HG03558 (cell line): Measurements from ENCODE around the gene SELENBP1.
"Not testable (repeated sequence)": the region's sequence is repeated elsewhere in the genome, so short reads cannot be mapped to it uniquely, and the experiment has no call there.

Experiments used
- ATAC-seq: cut with Tn5 transposase; IDR thresholded peaks from one replicate; pipeline ENCODE4 v1.9.1; 2021; ENCODE audit warnings: moderate number of reproducible peaks; ENCODE audit not compliant: unreplicated experiment; ENCODE audit errors: extremely low read depth

The SELENBP1 gene

DNA sequence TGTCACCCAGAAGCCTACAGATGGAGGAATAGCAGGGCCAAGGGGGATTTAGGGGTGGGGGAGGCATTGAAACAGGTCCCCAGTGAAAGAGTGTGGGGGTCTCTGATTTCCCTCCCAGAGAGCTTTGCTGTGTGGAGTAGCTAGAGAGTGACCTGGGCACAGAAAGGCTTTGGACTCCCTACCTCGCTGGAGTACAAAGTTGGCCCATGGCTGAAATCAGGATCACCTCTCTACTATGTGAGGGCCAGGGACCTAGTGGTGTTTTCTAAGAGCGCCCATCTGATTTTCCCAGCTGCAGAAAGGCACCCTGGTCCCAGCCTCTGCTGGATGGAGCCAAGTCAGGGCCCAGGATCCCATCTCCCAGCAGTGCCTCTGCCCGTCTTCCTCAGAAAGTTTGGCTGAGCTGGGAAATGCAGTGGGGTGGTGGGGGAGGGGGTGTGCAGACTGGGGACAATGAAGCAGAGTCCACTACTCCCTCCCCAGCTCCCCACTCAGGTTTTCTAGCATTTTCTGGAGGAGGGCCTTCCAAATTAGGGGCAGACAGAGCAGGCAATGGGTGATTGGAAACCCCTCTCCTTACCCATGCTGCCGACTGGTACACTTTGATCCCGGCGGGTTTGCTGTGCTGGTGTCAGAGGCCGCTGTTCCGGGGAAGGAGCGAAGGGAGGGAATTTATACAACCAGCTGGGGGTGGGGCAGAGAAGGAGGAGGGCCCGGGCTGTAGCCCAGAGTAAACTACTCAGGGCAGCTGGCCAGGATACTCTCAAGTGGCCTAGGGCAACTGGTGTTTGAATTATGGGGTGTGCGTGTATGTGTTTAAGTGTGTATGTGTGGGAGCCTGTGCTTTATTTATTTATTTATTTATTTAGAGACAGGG is at the start of gene SELENBP1:
Gene SELENBP1 (minus strand): TSS at position 648 of the 877 bp plus-strand sequence. CDS start 64 bp downstream, at position 584.
- no peak for ATAC-seq

DNA sequence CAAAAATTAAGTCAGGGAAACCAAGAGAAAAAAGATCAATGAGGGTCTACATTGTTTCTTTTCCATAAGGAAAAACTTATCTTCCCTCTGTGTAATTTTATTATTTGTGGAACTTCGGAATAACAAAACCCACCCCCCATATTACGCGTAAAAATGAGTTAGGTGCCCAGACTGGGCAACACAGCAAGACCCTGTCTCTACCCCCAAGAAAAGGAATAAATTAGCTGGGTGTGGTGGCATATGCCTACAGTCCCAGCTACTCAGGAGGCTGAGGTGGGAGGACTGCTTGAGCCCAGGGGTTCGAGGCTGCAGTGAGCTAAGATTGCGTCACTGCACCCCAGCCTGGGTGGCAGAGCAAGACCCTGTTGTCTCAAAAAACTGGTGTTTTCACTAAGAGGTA is 47.3 kb upstream of the SELENBP1 start:
- ATAC-seq, result no peak

DNA sequence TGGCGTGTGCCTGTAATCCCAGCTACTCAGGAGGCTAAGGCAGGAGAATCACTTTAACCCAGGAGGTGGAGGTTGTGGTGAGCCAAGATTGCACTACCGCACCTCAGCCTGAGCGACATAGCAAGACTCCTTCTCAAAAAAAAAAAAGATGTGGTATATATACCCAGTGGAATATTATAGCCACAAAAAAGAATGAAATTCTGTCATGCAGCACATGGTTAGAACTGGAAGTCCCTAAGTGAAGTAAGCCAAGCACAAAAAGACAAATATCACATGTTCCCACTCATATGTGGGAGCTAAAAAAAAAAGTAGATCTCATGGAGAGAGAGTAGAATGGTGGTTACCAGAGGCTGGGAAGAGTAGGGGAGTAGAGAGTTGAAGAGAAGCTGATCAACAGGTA is 45.6 kb upstream of the SELENBP1 start:
- no peak for ATAC-seq

DNA sequence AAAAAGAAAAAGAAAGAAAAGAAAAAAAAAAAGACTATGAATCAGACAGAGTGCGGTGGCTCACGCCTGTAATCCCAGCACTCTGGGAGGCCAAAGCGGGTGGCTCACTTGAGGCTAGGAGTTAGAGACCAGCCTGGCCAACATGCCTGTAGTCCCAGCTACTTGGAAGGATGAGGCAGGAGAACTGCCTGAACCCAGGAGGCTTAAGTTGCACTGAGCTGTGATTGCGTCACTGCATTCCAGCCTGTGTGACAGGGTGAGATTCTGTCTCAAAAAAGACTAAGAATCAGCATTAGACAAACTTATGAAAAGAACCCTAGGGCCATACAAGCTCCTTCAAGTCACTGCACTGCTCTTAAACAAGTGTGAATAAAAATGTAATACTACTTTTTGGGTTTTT is 43.7 kb upstream of the SELENBP1 start:
- no peak for ATAC-seq

DNA sequence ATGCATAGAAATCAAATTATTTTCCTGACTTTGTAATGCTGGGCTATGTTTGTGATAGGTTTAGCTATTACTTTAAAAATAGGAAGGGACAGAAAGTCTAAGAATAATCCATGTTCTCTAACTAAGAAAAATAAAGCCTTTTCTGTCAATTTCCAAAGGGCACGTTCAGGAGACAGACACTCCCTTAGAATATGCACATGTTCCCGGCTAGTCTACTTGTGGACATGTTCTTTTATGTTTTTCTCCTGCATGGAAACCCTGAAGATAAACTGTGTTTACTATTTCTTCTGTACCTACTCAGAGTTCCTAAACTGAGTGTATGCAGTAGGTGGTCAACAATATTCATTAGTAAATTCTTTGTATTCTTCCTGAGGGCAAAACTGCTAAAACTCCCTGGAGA is 39.4 kb upstream of the SELENBP1 start:
- ATAC-seq, result no peak

DNA sequence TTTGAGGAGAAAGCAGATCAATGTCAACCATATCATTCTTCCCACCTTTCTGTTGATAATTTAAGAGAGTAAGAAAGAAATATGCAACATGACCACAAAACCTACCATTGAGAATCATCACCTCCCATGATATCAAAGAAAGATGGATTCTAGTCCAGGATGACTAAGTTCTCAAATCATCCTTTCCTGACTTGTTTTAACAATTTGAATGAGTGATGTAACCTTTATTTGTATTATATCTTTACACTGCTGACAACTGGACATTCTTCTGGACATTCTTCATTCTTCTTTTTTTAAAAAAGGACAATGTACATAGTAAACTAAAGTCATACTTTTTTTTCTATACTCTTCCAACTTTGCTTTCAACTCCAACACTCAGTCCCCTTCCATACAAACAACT is 36.4 kb upstream of the SELENBP1 start:
- no peak for ATAC-seq

DNA sequence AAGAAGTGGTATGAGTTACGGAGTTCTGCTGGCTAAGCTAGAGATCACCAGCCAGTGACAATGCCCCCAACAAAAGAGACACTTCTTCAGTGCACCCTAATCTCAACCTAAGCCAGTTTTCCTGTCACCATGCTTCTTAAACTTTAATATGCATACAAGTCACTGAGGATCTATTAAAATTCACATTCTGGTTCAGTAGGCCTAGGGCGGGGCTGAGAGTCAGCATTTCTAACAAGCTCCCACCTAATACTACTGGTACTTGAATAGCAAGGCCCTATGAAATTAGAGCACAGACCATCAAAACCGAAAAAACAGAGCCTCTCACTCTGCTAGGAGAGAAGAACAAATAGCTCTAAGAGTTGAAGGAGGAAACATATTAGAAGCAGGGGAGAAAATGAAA is 34.8 kb upstream of the SELENBP1 start:
- no peak for ATAC-seq

DNA sequence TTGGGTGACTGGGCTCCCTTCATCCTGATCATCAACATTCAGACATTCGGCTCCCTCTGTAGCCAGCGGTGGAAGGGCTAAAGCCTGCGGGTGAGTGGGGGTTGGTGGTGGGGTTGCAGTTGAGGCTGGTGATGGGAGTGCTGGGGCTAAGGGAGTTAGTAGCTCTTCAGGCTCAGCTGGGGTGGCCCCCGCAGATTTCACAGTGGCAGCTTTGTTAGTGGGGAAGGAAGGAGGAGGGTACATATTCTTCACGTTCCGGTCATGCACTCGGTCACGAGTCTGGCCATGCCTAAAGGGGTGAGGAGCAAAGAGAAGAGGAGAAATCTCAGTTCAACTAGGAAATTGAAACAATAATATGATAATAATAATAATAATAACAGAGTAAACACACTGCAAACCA is 33.7 kb upstream of the SELENBP1 start:
- ATAC-seq, result no peak

DNA sequence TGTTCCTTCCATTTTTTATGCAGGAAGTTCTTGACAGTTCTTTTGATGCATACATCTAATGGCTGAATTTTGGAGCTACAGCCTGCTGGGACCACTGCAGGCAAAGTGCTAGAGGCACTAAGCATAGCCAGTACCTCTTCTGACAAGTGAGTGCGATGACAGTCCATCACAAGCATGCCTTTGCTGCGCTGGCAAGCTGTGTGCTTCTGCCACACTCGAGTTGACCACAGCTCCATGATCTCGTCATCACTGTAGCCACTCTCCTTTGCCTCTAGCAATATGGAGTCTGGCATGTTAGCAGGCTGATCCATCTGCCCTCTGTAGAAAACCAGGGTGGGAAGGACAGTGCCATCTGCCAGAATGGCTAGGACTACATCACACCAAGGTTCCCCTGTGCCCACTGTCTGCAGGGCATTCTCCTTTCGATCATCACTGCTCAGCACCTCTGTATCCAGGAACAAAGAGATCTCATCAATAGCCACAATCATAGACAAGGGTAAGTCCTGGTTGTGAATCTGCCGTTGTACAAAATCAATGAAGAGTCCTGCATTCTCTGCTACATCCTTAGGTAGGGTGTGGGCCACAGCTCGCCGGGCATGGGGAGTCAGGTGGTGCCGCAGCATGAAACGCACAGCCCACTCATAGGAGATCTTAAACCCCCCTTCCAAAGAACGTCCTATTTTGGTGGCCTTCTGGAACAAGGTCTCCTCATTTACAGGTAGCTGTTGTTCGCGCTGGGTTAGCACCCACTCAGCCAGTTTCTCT is 32.9 kb upstream of the SELENBP1 start:
- no peak for ATAC-seq

DNA sequence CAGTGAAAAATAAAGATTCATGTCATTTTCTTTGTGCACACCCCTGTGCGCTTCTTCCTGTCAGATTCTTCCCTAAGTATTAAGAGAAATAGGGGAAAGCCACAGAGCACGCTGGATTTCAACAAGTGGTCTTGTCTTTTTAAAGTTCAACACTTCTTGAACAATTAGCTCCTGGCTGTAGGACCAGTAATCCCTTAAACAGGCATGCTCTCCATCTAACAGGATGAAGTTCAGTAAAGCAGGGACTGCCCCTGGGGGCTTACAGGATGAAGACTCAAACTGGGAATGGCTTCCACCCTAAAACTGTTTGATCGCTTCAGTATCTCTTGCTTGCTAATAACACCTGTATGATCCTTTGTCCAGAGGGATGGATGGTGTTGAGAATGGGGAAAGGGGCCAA is 31.1 kb upstream of the SELENBP1 start:
- no peak for ATAC-seq

DNA sequence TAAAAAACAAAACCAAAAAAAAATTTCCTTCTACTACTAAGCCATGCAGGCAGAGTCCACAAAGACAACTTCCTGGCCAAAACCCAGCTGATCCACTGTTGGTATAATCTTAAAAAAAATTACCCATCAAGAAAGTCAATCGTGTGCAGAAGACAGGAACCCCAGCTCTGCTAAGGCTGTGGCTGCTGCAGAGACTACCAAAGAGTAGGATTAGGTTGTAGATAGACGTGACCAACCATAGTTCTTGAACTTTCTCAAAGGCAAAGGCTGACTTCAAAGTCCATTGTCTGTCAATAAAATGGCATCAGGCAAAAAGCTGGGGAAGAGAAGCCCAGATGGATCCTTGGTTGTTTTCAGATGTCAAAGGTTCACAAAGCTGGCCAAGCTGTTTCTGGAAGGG is 30.3 kb upstream of the SELENBP1 start:
- ATAC-seq, result no peak

DNA sequence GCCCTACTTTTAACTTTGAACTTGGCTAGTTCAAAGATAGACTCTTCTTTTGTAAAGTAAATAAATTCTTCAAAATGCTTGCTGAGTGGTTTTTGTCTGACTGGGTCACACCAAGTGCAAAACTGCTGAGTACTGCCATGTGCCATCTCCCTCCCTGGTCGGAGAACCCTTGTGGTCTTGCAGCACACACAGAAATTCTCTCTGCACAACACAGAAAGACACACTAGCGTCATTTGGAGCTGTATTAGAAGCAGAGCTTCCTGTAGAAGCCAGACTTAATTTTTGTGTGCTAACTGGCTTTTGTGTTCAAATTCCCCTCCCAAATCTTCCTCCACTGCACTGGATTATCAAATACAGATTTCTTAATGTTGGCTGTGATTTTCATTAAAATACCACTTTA is 29.4 kb upstream of the SELENBP1 start:
- ATAC-seq, result no peak

DNA sequence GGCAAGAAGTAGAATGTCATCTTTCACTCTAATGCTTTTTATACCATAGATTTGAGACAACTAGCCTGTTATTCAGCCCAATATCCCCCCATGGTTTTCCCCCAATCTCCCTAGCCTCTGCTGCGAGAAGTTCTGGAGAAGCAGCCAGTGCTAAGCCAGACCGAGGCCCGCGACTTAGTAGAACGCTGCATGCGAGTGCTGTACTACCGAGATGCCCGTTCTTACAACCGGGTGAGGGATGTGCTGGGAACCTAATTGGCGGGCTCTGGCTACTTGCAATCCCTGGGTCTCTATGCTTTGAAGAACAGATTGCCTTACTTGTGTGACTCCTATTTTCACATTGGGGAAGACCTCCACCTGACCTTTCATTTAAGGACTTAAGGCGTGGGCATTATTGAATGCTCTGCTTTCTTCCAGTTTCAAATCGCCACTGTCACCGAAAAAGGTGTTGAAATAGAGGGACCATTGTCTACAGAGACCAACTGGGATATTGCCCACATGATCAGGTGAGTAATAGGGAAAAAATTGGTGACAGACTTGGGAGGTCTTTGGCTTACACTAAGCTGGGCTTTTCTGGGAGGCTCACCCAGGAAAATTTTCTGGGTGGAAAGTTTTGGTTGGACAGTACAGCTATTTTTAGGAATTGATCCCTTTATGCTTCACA is 28.8 kb upstream of the SELENBP1 start:
- no peak for ATAC-seq

DNA sequence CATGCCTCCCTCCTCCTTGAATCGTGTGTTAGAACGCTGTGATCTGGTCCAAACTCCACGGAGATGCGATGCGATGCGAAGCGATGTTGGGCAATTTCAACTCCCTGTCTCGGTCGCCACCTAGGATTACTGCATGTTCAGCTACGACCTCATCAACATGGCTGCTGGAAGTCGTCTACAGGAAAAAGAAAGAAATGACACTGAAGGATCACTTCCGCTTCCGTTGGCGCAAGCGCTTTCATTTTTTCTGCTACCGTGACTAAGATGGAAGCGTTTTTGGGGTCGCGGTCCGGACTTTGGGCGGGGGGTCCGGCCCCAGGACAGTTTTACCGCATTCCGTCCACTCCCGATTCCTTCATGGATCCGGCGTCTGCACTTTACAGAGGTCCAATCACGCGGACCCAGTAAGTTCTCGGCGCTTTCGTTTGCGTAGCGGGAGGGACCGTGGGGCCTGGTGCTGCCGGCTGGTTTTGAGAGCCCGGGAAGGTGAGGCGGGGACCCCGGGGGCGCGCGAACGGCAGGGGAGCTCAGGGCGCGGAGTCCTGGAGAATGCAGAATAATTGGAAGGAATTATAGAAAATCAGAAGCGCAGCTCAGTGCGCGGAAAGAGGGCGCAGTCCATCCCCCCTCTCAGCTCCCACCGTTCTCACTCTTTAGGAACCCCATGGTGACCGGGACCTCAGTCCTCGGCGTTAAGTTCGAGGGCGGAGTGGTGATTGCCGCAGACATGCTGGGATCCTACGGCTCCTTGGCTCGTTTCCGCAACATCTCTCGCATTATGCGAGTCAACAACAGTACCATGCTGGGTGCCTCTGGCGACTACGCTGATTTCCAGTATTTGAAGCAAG is 27.0 kb upstream of the SELENBP1 start, which contains the start of gene PSMB4:
Gene PSMB4 (plus strand): TSS at position 250 of the 848 bp plus-strand sequence. CDS start 15 bp downstream, at position 265.
- ATAC-seq, result no peak

DNA sequence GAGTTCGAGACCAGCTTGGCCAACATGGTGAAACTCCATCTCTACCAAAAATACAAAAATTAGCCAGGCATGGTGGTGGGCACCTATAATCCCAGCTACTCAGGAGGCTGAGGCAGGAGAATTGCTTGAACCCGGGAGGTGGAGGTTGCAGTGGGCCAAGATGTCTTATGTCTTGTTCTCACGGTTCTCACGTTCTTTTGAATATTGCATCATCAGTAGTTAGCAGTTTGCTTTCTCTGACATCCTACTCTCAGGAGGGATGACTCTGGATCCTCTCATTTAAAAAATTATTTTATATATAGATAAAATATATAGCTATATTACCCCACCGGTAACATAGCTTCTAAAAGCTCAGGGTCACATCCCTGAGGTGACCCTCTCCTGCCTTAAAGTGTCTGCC is 23.8 kb upstream of the SELENBP1 start:
- ATAC-seq, result not testable (repeated sequence)

DNA sequence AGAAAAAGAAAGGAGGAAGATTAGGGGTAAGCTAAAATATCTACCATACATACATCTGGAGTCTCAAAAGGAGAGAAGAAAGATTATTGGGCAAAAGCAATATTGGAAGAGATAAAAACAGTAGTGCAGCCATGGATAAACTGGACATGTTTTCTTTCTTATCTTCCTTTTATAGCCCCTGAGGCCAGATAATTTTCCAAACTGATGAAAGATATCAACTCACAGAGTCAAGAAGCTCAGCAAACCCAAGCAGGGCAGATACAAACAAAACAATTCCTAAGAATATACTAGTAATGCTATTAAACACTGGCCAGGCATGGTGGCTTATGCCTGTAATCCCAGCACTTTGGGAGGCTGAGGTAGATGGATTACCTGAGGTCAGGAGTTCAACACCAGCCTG is 21.1 kb upstream of the SELENBP1 start:
- no peak for ATAC-seq

DNA sequence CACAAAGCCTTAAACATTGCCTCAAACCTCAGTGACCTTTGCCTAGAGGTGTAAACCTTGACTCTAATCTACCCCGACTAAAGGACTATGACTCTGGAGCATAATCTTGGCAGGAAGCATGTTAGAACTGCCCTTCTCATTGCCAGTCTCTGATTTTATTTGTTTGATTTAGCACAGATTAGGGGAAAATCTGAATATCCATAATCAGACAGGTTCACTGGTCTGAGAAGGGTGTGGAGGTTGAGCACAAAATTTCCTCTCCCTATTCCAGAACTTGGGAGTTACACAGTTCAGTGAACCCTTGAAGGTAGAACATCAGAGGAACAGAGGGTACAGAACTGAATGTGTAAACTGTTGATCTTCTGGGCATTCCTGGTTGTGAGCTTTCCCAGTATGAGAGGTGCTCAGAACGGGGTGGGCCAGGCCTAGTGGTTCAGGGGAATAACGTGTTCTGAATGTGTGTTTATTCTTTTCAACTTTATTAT is 18.6 kb upstream of the SELENBP1 start:
- no peak for ATAC-seq

DNA sequence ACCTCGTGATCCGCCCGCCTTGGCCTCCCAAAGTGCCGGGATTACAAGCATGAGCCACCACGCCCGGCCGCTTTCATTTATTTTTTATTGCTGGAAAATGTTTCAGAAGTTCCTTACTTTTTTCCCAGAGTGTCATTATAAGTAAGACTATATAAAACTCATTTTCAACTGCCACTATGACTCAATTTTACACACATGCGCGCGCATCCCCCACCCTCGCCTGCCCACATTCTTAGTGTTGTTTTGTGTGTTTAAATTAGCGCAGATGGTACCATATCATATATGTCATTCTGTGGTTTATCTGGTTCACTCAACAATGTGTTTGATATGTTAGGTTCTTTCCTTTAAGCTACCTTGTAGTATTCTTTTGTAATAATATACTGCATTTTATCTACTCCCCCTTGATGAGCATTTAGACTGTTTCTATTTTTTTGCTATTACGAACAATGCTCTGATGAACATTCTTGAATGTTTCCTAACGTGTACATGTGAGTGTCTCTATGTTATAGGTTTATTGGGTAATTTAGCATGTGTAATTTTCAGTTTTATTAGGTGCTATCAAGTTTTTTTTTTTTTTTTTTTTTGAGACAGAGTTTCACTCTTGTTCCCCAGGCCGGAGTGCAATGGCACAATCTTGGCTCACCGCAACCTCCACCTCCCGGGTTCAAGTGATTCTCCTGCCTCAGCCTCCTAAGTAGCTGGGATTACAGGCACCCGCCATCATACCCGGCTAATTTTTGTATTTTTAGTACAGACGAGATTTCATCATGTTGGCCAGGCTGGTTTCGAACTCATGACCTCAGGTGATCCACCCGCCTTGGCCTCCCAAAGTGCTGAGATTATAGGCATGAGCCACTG is 17.9 kb upstream of the SELENBP1 start:
- not testable (repeated sequence) for ATAC-seq

DNA sequence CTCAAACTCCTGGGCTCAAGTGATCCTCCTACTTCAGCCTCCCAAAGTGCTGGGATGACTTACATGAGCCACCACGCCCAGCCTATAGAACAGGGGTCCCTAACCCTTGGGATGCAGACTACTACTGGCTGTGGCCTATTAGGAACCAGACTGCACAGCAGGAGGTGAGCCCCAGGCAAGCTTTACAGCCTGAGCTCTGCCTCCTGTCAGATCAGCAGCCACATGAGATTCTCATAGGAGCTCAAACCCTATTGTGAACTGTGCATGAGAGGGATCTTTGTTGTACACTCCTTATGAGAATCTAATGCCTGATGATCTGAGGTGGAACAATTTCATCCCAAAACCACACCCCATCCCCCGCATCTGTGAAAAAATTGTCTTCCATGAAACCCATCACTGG is 13.5 kb upstream of the SELENBP1 start:
- no peak for ATAC-seq
